Cortex of kidney (tissue), 1 donor: ENCODE measurements around the gene POMP.
"Not testable (repeated sequence)": the region's sequence is repeated elsewhere in the genome, so short reads cannot be mapped to it uniquely, and the experiment has no call there.

Experiments used
- DNase-seq: peaks from one replicate; lab custom pipeline; 2025; lab: John Stamatoyannopoulos, UW

POMP gene

GRCh38 chr13:28637714-28638355 lies 21.1 kb upstream of the POMP start:
- DNase-seq: no peak

GRCh38 chr13:28638756-28639155 lies 20.2 kb upstream of the POMP start:
- DNase-seq: no peak

DNA sequence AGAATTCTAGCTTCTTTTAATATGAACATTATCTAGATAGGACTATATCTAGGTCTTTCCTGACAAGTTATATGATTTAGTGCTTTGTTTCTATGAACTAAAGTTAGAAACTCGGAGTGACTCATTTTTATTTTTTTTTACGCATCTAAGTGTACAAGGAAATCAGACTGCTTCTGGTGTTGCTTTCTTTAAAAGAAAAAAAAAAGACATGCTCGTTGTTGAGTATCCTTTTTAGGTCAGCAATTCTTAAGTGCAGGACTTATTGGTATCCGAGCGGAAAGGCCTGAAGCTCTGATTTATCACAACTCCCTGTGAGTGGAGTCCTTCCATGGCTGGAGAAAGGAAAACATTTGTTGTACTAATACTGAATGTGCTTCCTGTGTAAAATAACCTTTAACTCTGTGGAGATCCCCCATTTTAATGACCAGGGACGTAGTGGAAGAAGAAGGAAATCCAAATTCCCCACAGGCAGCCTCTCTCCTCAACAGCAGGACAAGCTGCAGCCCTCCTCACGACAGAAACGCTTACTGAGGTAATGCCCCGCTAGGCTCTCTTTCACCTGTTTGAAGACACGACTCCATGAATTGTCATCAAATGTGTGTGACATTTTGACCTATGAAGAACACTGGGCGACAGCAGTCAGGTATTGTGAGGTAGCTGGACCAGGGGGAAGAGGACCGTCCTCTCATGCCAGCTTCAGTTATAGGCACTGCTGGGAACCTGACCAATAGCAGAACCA lies 17.9 kb upstream of the POMP start:
- DNase-seq: no peak

DNA sequence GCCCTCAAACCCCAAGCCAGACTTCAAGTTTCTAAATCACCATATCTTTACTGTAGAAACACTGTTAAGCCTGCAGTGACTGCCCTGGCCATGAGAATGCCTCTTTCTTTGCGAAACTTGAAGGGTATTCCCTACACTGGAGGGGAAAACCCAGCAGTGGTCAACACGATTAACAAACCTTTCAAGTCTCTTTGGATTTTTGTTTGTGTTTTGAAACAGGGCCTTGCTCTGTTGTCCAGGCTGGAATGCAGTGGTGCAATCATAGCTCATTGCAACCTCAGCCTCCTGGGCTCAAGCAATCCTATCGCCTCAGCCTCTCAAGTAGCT lies 17.4 kb upstream of the POMP start:
- DNase-seq: no peak

DNA sequence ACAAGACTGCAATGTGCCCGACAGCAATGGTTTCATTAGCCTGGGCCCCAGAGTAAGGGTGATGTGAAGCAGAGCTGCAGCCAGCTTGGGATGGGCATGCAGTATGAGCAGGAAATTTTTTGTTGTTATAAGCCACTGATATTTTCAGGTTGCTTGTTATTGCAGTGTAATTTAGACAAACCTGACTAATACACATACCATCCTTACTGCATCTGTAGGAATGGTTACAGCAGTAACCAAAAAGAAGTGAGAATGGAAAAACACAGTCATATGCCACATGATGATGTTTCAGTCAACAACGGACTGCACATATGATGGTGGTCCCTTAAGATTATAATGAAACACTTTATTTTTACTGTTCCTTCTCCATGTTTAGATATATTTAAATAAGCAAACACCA lies 8.6 kb upstream of the POMP start:
- no peak for DNase-seq

DNA sequence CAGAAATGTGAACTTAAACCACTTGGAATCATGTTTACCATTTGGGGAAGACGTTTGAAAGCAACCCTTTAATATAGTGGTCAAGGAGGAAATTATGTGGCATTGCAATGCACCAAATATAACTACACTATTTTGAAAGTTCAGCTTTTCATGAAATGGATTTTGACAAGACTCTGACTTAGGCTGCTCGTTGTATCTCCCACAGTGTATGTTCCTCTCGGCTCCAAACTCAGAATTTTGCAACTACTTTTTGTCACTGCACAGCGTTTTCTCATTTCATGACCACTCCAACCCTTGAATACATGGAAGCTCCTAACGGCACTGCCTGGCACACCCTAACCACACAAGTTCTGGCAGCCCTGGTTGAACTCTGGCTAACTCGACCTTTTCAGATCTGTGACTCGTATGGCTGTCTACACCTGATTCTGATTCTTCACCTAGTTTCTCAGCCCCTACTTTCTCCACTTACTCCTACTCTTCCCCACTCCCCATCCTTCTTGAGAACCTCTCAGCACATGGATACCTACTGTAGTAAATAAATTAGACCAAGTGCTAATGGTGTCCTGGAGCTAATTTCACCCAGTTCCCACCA lies 7.0 kb upstream of the POMP start:
- no peak for DNase-seq

DNA sequence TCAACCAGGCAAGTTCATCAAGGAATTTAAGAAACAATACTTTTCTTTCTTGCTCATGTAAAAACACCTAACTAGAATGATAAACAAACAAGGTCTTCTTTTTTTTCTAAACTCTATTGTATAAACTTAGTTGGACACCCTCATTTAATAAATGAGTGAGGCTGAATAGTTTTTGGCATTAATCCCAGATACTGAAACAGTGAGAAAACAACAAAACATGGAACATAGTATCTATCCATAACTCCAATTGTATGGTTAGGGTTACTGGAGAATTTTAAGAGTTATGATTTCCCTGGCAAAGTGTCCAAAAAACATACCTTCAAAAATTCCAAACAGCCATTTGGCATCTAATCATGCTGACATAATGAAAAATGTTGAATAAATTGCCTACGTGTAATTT lies 5.8 kb upstream of the POMP start:
- DNase-seq: no peak

DNA sequence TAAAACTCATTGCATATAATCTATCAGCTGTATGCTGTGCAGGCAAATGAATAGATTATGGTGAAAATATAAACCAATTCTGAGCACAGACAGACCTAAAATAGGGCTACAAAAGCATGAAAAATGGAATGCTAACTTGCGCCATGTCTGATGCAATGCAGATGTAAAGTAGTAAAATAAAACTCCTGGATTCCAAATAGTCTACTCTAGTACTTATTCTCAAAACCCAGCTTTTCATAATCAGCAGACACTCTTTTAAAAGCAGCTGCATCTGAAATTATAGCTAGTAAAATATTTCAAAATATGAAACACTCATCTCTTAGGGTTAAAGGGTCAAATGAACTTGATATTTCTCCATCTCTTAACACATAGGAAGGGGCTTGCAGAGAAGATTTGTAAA lies 4.7 kb upstream of the POMP start:
- DNase-seq: no peak

- no peak for DNase-seq
These were observed 3.4 kb upstream of the POMP start for GRCh38 chr13:28655561-28655960.

GRCh38 chr13:28657784-28658538 lies 969 bp upstream of the POMP start:
- no peak for DNase-seq

DNA sequence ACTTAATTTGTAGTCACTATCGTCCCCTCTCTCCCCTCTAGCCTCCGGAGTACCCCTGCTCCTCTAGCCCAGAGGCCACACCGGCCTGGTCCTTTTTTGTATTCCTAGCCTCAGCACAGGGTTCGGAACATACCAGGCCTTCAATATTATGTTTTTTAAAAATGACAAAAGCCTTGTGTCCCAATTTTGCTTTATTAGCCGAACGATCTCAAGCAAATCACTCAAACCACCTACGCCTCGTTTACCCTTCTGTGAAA lies 463 bp upstream of the POMP start:
- no peak for DNase-seq

DNA sequence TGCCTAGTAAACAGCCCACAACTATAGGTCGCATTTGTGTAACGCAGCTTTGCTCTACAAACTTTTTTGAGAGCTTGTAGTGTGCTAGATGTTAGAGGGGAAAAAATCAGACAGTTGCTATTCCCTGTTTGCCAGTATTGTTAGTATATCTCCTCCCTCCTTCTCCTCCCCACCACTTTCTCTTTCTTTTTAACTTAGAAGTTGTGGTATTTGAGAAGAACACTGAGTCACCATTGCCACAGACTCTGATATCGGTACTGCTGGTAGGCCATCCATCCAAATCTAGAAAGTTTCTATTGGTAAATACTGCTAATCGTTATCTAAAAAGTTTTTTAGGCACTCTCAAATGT lies 666 bp downstream of the POMP start:
- DNase-seq: no peak

- DNase-seq: no peak
These were observed 8.1 kb downstream of the POMP start for GRCh38 chr13:28666897-28667488.

DNA sequence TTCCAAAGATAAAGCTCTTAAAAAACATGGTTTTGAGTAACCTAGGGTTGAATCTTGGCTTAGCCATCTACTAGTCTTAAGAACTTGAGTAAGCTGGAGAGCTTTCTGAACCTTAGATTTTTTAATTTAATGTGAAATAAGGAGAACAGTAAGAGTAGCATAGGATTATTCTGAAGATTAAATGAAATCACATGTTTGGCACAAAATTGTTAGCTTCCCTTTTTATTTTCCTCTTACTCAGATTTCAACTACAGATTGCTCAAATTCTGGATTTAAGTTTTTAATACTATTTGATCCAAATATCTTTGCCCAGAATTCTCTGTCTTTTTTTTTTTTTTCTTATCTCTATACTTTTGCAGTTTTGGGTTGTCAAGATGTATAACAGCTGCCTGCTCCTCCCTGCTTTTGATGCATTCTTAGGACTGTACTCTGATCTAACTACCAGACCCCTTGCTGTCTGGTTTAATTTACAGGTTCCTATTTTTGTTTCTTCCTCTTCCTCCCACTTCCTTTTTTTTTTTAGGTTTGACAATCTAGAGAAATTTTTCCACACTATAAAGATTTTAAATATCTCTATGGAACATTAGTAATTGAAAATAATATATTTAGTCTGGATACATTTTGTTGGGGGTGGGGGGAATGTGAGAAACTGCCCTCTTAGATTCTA lies 12.3 kb downstream of the POMP start:
- DNase-seq: no peak

DNA sequence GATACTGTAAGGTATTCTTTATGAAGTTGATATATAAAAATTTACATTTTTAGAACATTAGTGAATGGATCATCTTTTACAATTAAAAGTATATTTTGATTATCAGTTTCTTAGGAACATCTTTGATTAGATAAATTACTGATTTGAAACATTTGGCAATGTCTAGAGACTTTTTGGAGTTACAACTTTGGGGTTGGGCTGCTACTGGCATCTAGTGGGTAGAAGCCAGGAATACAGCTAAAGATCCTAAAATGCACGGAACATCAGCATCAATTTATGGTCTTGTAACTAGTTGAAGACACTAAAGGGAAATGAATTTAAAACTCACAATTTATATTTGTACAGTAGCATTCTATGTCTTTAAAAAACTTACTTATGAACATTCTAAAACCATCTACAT lies 19.9 kb downstream of the POMP start:
- no peak for DNase-seq

DNA sequence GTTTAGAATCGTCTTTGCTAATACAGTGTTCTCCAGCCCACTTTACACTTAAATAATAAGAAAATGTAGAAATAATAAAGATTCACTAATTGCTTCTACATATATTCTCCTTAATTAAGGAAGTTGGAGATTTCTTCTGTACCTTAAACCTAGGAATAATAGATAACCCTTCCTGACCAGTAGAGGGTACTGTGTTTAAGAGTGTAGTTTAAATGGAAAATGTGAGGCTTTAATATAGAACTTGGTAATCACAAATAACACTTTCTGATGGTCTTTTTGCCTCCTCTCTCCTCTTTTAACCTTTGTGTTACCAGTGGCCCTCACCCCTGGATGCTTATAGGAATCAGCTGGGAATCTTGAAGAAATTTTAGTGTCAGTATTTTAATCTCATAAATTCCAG lies 20.7 kb downstream of the POMP start:
- no peak for DNase-seq

DNA sequence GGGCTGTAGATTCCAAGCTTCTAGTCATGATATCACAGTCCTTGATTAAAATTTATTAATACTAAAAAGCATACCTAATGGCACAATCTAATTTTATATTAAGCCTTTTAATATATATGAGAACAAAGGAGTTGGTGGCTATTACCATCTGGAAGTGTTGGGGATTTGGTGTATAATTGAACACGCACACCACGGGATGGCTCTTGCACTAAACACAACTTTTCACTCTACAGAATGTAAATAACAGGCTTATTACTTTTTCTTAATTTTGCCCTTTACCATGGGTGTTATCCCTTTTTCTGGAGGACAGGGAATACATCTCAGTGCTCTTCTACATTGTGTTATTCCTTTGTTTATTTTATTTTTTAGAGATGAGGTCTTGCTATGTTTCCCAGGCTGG lies 21.6 kb downstream of the POMP start:
- DNase-seq: no peak

- not testable (repeated sequence) for DNase-seq
These were observed 24.2 kb downstream of the POMP start for GRCh38 chr13:28683169-28683568.

GRCh38 chr13:28684257-28684656 lies 25.3 kb downstream of the POMP start:
- no peak for DNase-seq

GRCh38 chr13:28685114-28685513 lies 26.2 kb downstream of the POMP start:
- DNase-seq: no peak

- DNase-seq: no peak
These were observed 27.0 kb downstream of the POMP start for GRCh38 chr13:28685892-28686291.
